ENCODE results near the gene TNK2. TPM values are rescaled to one million over a fixed set of nuclear protein-coding genes. Genes with fewer than 3 reads are reported as not detected.

The TNK2 gene
- total RNA-seq, 3 donors from 2014 or later (not counting 1 experiment from before 2014, with no cell fraction given), result 169 to 207 (median 171) TPM

- Mint-ChIP-seq H3K27me3 (ENCODE audit: low read depth in 2 of 2) (peaks cover 1 to 5% of the 10 kb centered on the region in 2 donors), H3K9me3 (no peaks in the 10 kb centered on the region), H3K4me3 (no peak overlapping the region), H3K36me3 (no peaks in the 10 kb centered on the region), H3K27ac (no peak overlapping the region), H3K4me1 (peaks cover 27 to 31% of the 10 kb centered on the region in 2 donors)
- peaks cover 39% of the 10 kb centered on the region for H3K4me1 ChIP-seq (ENCODE audit: control insufficient read depth, insufficient read depth, low read length)
- no peaks in the 10 kb centered on the region for H3K27me3 ChIP-seq (ENCODE audit: control insufficient read depth, insufficient read depth, low read length)
- intact Hi-C loops (cut with micrococcal nuclease), result no loop called here
- H3K9me3 ChIP-seq (ENCODE audit: control insufficient read depth, insufficient read depth, low read length), result no peaks in the 10 kb centered on the region
- 93% methylated on average over 14 of the region's 14 CpGs for WGBS (ENCODE audit: insufficient coverage)
- H3K4me3 ChIP-seq (ENCODE audit: low read length), result no peak overlapping the region
- H3K27ac ChIP-seq (ENCODE audit: low read length), result no peak overlapping the region
- DNase-seq, result no peak
- TF ChIP-seq CTCF (IDR thresholded peaks at IDR 0.05), result no peak
- no peaks in the 10 kb centered on the region for H3K36me3 ChIP-seq (ENCODE audit: control insufficient read depth, insufficient read depth, low read length)
- ATAC-seq, result no peak
Measured at GRCh38 chr3:195911041-195911945, 2.9 kb upstream of the TNK2 start.

- peaks cover 0 to 2% of the 10 kb centered on the region in 2 donors for H3K27me3 Mint-ChIP-seq (ENCODE audit: low read depth in 2 of 2)
- WGBS (ENCODE audit: insufficient coverage), result 96% methylated on average over 8 of the region's 8 CpGs
Measured at GRCh38 chr3:195910499-195910845, 2.1 kb upstream of the TNK2 start.

GRCh38 chr3:195909644-195910498, 1.5 kb upstream of the TNK2 start:
- H3K27me3 ChIP-seq (ENCODE audit: control insufficient read depth, insufficient read depth, low read length), result no peaks in the 10 kb centered on the region
- peak; percentile 81 to 94 for DNase-seq
- TF ChIP-seq CTCF (IDR thresholded peaks at IDR 0.05), result no peak
- H3K4me1 ChIP-seq (ENCODE audit: control insufficient read depth, insufficient read depth, low read length), result peaks cover 42% of the 10 kb centered on the region
- peak overlapping the region; percentile 39 for H3K4me3 ChIP-seq (ENCODE audit: low read length)
- peak overlapping the region; percentile 48 to 97 for H3K27ac Mint-ChIP-seq
- H3K27me3 Mint-ChIP-seq (ENCODE audit: low read depth in 2 of 2), result no peaks in the 10 kb centered on the region
- peak overlapping the region; percentile 47 for H3K4me3 Mint-ChIP-seq
- H3K9me3 Mint-ChIP-seq, result no peaks in the 10 kb centered on the region
- no peaks in the 10 kb centered on the region for H3K9me3 ChIP-seq (ENCODE audit: control insufficient read depth, insufficient read depth, low read length)
- ATAC-seq, result peak; percentile 52 to 76 (median 60)
- H3K36me3 ChIP-seq (ENCODE audit: control insufficient read depth, insufficient read depth, low read length), result no peaks in the 10 kb centered on the region
- H3K27ac ChIP-seq (ENCODE audit: low read length), result peak overlapping the region; percentile 57
- intact Hi-C loops (cut with micrococcal nuclease), result loop anchor here (5.0 kb wide), 1 partner anchor 592 kb away; the partner anchor contains the start of gene RNF168
- no peaks in the 10 kb centered on the region for H3K36me3 Mint-ChIP-seq
- peaks cover 34 to 38% of the 10 kb centered on the region in 2 donors for H3K4me1 Mint-ChIP-seq
- 18% methylated on average over 64 of the region's 68 CpGs for WGBS (ENCODE audit: insufficient coverage)

More at GRCh38 chr3:195910499-195910845, 2.1 kb upstream of the TNK2 start:
- Histone ChIP-seq H3K27ac (ENCODE audit: low read length) (no peak overlapping the region), H3K9me3 (ENCODE audit: control insufficient read depth, insufficient read depth, low read length) (no peaks in the 10 kb centered on the region), H3K27me3 (ENCODE audit: control insufficient read depth, insufficient read depth, low read length) (no peaks in the 10 kb centered on the region), H3K36me3 (ENCODE audit: control insufficient read depth, insufficient read depth, low read length) (no peaks in the 10 kb centered on the region), H3K4me1 (ENCODE audit: control insufficient read depth, insufficient read depth, low read length) (peaks cover 42% of the 10 kb centered on the region), H3K4me3 (ENCODE audit: low read length) (no peak overlapping the region)
- DNase-seq (no peak), ATAC-seq (no peak)
- no peak for TF ChIP-seq CTCF (IDR thresholded peaks at IDR 0.05)
- Mint-ChIP-seq H3K9me3 (no peaks in the 10 kb centered on the region), H3K27ac (peak overlapping the region; percentile 48 to 97), H3K4me3 (peak overlapping the region; percentile 47), H3K36me3 (no peaks in the 10 kb centered on the region), H3K4me1 (peaks cover 35 to 39% of the 10 kb centered on the region in 2 donors)
- intact Hi-C loops (cut with micrococcal nuclease), result no loop called here

Measured in natural killer cell (primary cell).